ENCODE measurements around the gene PCGF3.
"Not testable (repeated sequence)": the region's sequence is repeated elsewhere in the genome, so short reads cannot be mapped to it uniquely, and the experiment has no call there.

PCGF3 gene

DNA sequence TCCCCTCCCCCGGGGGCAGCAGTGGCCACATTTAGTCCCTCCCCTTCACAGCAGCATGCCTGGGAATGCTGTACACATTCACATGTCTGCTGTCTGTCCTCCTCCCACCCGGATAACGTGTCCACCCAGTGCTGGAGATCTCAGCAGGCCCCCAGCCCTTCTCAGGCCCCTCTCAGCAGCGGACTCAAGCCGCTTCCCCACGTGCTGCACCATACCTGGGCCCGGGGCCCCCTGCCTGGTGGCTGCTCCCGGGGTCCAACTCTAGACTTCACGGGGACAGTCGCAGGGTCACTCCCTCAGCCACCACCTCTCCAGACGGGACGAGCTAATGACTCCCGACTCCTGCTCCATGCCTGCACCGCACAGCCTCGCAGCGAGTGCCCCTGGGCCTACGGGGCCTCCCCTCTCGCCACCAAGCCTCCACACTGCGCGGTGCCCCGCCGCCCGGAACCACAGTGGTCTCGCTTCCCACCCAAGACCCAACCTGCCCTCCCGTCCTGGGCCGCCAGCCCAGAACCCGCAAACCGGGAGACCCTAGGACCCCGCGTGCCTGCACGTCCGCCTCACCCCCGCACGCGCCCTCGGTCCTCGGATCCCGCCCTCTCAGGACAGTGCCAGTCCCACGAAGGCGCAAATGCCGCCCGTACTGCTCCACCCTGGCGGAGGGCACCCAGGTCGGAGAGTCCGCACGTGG lies 1.3 kb upstream of the PCGF3 start:
- no peak for DNase-seq

GRCh38 chr4:704971-705277 lies 708 bp upstream of the PCGF3 start:
- no peak for DNase-seq

DNA sequence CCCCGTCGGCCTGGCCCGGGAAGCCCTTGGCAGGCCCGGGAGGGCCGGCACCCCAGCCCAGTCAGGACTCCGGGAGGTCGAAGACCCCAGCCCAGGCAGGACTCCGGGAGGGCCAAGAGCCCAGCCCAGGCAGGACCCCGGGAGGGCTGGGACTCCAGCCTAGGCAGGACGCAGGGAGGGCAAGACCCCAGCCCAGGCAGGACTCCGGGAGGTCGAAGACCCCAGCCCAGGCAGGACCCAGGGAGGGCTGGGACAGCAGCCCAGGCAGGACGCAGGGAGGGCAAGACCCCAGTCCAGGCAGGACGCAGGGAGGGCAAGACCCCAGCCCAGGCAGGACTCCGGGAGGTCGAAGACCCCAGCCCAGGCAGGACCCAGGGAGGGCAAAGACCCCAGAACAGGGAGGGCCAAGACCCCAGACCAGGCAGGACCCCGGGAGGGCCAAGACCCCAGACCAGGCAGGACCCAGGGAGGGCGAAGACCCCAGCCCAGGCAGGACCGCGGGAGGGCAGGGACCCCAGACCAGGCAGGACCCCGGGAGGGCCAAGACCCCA lies 526 bp downstream of the PCGF3 start:
- DNase-seq = not testable (repeated sequence)

DNA sequence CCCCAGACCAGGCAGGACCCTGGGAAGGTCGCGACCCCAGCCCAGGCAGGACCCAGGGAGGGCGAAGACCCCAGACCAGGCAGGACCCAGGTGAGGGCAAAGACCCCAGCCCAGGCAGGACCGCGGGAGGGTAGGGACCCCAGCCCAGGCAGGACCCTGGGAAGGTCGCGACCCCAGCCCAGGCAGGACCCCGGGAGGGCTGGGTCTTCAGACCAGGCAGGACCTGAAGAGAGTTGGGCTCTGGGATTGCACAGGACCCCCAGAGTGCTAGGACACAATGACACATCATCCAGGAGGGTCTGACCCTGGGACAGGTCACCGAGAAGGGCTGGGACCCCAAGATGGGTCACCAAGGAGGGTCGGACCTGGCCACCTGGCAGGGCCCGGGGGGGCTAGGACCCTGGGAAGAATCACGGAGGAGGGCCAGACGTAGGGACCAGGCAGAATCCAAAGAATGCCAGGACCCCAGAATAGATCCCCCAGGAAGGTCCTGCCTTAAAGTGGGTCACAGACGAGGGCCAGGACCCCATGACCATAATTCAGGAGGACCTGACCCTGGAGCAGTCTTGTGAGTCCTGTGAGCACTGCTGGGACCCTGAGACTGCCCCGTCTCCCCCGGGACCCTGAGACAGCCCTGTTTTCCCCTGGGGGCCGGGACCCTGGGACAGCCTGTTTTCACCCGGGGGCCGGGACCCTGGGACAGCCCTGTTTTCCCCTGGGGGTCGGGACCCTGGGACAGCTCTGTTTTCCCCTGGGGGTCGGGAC lies 1.4 kb downstream of the PCGF3 start:
- DNase-seq = no peak

DNA sequence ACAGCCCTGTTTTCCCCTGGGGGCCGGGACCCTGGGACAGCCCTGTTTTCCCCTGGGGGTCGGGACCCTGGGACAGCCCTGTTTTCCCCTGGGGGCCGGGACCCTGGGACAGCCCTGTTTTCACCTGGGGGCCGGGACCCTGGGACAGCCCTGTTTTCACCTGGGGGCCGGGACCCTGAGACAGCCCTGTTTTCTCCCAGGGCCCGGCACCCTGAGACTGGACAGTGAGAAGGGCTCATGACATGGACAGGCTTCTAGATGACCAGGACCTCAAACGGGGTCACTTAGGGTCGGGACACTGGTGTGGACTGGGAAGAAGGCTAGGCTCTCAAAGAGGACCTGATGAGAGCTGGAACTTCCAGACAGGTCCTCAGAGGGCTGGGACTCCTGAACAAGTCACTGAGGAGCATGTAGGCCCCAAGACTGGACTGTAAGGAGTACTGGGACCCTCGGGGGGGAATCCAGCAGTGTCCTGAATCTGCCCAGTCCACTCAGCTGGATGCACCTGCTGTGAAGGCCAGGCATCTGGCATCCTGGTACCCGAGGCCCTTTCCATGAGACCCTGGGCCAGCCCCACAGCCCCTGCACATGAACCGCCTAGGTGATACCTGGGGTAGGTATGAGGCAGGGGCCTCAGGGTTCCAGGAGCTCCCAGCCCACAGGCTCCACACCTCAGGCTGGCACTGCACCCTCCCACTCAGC lies 2.4 kb downstream of the PCGF3 start:
- no peak for DNase-seq

DNA sequence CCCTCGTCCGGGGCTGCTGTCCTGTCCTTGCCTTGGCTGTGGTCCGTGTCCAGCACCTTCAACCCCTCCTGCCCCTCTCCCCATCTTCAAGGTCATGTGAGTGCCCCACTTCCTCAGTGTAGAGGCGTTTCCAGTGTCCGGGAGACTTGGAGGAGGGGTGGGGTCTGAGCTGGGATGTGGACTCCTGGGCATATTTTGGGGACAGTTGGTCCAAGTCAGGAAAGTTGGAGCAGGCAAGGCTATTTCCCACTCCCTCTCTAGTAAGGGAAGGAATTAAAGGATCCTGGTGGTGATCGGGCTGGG lies 3.0 kb downstream of the PCGF3 start:
- no peak for DNase-seq

GRCh38 chr4:709348-709747 lies 3.7 kb downstream of the PCGF3 start:
- DNase-seq = no peak

DNA sequence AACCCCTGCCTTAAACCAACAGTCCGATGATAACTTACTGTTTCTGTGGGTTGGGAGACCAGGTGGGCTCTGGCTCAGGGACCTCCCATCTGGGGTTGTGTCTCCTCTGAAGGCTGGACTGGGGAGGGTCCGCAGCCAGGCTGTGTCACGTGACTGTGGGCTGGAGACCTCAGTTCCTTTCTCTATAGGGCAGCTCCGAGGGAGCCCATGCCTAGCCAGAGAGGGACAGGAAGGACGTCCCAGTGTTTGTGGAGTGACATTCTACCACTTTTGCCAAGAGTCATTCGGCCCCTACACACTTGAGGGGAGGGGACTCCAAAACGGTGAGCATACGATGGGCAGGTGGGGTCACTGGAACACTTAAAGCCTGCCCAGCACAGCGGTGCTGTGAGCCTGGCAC lies 4.5 kb downstream of the PCGF3 start:
- DNase-seq = no peak

DNA sequence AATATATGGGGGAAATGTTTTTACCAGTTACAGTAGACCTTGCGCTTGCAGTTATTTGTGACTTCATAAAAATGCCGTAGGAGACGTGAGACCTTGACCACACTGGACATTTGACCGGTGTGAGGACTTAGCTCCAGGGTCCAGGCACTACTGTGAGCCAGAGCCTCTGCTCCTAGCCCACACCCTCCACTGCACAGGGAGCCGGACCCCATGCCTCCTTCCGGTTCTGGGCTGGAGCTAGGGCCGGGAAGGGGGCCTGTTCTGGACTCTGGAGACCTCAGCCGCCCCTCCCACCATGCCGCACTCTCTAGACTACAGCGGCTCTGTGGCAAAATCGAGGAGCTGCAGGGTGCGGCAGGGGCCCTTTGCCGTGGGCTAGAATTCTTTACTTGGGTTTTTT lies 5.3 kb downstream of the PCGF3 start:
- no peak for DNase-seq

DNA sequence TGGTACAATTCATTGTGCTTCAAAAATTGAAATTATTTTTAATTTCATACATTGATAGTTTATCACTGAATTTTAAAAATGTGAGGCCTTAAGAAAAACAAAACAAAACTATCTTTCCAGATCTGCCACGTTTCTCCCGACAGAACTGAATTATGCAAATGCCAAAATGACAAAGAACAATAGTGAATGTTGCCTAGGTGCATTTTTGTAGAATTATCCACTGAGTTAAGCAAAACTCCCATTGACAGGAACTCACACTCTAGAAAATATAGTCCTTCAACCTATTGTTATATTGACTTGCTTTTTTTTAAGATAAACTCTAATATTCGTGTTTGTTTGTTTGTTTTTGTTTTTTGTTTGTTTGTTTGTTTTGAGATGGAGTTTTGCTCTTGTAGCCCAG lies 6.5 kb downstream of the PCGF3 start:
- no peak for DNase-seq

DNA sequence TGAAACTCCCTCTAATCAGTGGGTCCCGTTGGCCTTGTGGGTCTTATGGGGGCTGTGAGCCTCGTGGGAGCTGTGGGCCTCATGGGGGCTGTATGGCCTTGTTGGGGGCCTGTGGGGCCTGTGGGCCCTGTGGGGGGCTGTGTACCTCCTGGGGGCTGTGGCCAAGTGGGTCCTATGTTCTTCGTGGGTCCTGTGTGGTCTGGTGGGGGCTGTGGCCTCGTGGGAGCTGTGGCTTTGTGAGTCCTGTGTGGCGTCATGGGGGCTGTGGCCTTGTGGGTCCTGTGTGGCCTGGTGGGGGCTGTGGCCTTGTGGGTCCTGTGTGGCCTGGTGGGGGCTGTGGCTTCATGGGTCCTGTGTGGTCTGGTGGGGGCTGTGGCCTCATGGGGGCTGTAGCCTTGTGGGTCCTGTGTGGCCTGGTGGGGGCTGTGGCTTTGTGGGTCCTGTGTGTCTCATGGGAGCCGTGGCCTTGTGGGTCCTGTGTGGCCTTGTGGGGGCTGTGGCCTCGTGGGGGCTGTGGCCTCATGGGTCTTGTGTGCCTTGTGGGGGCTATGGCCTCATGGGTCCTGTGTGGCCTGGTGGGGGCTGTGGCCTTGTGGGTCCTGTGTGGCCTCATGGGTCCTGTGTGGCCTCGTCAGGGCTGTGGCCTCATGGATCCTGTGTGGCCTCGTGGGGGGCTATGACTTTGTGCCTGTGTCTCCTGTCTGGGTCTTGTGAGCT lies 7.4 kb downstream of the PCGF3 start:
- no peak for DNase-seq

DNA sequence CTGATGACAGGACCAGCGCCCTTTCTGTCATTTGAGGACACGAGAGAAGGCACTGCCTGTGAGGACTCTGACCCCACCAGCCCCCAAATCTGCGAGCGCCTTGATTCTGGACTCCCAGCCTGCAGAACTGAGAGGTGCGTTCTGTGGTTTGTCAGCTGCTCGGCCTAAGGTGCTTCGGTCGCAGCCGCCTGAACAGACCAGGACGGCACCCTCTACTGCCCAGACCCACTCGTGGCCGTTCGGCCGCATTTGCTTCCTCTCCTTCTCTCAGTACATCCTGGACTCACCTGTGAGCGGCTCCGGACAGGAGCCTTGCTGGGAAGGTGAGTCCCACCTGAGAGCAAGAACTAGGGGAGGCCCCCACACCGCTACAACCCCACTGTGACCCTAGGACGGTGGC lies 8.5 kb downstream of the PCGF3 start:
- DNase-seq = no peak

- DNase-seq = no peak
Observed at GRCh38 chr4:717601-718320, 12.1 kb downstream of the PCGF3 start.

GRCh38 chr4:718460-718859 lies 12.8 kb downstream of the PCGF3 start:
- no peak for DNase-seq

- DNase-seq = no peak
Observed at GRCh38 chr4:720111-720860, 14.7 kb downstream of the PCGF3 start.

DNA sequence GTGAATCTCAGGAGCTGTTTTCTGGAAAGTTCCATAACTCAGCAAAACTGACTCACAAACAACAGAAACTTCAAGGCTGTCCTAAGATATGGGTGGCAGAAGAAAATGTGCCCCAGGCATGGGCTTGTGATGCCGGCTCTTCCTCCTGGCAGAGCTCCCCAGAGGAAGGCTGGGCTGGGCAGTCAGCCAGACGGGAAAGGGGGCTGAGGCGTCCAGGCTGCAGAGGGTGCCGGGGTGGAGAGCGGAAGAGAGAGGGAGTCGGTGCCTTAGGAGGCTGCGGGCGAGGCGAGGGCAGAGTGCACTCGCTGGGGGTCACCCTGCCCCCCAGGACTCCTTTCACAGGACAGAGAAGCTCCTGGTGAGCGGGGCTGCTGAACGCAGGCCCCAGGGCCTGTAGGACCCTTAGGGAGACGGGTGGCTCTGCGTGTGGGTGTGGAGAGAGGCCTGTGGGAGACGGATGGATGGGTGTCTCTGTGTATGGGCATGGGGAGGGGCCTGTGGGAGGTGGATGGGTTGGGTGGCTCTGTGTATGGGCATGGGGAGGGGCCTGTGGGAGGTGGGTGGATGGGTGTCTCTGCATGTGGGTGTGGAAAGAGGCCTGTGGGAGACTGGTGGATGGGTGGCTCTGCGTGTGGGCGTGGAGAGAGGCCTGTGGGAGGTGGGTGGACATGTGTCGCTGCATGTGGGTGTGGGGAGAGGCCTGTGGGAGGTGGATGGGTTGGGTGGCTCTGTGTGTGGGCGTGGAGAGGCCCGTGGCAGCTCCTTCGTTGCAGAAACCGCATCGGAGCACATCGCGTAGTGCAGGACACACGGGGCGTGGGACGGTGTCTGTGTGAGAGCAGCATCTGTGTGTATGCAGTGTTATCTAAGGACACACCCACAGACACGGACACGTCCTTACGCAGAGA lies 15.9 kb downstream of the PCGF3 start:
- no peak for DNase-seq

DNA sequence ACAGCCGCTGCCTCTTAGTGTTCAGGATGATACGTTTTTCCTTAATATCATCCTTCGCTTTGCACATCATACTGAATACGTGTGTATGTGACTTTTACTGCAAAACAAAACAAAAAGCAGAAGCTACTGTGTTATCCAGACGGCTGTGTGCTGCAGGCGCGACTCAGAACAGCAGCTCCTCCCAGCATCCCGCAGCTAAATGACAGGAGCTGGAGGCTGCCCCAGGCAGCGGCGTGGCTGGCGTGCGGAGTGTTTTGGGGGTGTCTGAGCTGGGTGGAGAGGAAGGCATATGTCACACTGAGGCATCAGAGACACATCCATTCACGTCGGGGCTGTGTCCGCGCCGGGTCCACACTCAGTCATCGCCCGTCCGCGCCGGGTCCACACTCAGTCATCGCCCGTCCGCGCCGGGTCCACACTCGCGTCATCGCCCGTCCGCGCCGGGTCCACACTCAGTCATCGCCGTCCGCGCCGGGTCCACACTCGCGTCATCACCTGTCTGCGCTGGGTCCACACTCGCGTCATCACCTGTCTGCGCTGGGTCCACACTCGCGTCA lies 16.6 kb downstream of the PCGF3 start:
- no peak for DNase-seq

DNA sequence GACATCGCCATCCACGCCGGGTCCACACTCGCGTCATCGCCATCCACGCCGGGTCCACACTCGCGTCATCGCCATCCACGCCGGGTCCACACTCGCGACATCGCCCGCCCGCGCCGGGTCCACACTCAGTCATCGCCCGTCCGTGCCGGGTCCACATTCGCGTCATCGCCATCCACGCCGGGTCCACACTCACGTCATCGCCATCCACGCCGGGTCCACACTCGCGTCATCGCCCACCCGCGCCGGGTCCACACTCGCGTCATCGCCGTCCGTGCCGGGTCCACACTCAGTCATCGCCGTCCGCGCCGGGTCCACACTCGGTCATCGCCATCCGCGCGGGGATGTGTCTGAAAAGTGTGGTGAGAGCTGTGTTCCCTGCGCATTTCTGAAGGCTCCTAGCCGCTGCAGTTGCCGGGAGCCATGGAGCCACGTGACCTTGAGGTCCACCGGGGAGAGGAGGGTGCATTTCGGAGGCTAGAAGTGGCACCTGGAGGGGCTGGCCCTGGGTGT lies 17.3 kb downstream of the PCGF3 start:
- no peak for DNase-seq

GRCh38 chr4:723751-724530 lies 18.3 kb downstream of the PCGF3 start:
- no peak for DNase-seq
